ENCODE measurements around the gene FSTL4.

The FSTL4 gene

DNA sequence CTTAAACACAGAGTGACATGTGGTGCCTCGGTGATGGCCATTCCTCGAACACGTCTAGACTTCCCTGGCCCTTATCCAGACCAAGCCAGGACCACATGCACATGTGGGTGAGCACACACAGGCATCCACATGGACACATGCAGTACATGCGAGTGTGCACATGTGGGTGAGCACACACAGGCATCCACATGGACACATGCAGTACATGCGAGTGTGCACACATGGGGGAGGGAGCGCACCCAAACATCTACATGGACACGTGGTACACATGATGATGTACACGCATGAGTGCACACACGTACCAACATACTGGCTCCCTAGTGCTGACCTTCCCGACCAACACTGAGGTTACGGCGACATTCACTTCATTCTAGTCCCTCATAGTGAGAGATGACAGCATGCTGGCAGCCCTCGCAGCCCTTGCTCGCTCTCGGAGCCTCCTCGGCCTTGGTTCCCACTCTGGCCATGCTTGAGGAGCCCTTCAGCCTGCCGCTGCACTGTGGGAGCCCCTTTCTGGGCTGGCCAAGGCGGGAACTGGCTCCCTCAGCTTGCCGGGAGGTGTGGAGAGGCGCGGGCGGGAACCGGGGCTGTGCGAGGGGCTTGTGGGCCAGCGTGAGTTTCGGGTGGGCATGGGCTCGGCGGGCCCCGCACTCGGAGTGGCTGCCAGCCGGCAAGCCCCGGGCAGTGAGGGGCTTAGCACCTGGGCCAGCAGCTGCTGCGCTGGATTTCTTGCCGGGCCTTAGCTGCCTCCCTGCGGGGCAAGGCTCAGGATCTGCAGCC is 373.7 kb downstream of the FSTL4 start:
- H3K27me3 Mint-ChIP-seq (ENCODE audit: low read depth), result no peaks in the 10 kb centered on the region
- H3K4me3 Mint-ChIP-seq, result no peak overlapping the region
- H3K9me3 Mint-ChIP-seq, result no peaks in the 10 kb centered on the region
- no peaks in the 10 kb centered on the region for H3K36me3 Mint-ChIP-seq (ENCODE audit: low read depth)
- H3K27ac Mint-ChIP-seq, result no peak overlapping the region
- peaks cover 7% of the 10 kb centered on the region for H3K4me1 Mint-ChIP-seq (ENCODE audit: low read depth)

DNA sequence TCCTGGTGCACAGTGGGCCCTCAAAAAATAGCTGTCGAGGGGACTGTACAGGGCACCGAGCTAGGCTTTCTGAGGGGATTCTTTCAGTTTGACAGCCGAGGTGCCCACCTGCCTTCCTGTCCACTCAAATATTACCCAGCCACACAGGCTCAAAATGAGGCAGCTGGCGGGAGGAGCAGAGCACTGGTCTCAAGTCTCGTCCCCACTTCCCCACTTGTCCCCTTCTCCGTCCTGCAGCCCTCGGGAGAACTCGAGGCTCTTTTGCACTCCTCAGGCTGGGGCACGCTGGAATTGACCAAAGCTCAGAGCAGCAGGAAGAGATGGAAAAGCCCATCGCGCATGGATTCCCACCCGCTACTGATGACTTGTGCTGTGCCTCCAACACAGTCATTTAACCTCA is 375.4 kb downstream of the FSTL4 start:
- H3K36me3 Mint-ChIP-seq (ENCODE audit: low read depth), result no peaks in the 10 kb centered on the region
- no peaks in the 10 kb centered on the region for H3K27me3 Mint-ChIP-seq (ENCODE audit: low read depth)
- peaks cover 4% of the 10 kb centered on the region for H3K4me1 Mint-ChIP-seq (ENCODE audit: low read depth)
- H3K27ac Mint-ChIP-seq, result no peak overlapping the region
- no peak overlapping the region for H3K4me3 Mint-ChIP-seq
- H3K9me3 Mint-ChIP-seq, result no peaks in the 10 kb centered on the region

DNA sequence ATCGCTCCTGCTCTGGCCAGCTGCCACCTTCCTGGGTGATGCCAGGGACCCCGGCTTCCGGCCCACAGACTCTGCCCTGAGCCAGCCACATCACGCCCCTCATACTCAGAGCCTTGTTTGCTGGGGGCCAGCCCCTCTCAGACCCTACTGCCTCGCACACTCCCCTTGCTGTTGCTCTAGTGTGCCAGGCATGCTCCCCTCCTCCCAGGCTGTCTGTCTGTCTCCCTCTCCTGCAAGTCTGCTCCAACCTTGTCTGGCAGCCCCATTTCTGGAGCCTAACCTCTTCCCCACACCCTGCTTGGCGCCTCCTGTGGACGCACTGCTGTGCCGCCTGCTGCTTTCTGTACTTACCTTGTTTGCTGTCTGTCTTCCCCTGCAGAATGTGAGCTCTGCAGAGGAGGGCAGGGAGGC is 375.8 kb downstream of the FSTL4 start:
- Mint-ChIP-seq H3K4me3 (no peak overlapping the region), H3K4me1 (ENCODE audit: low read depth) (peaks cover 4% of the 10 kb centered on the region)

DNA sequence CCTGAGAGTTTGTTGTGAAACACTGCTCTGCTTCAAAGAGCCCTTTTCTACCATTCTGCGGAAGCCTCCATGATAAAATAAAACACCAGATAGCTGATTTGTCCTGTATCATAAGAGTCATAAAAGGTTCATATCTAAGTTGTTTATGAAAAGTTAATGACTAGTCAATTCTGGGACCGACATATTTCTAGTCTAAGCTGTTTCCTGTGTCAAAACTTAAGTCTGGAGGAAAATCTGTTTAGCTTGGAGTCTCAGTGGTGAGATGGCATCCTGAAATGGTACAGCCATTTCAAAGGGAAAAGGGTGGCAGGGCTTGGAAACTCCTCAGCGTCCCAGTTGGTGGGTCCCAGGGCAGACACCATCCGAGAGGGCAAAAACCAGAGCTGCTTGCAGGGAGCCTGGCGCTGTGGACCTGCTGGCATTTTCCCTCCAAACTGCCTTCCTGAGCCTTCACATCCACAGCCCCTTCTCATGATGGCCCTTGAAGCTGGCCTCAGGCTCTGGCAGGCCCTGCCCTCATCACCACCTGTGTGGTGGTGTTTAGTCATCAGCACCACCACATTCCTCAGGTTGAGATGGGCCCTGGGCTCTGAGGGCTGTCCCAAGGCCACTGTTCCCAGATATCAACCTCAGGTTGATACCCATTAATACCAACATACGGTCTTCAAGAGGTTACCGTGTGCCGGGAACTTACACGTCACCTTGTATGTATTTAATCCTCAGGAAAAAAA is 376.5 kb downstream of the FSTL4 start:
- no peak overlapping the region for H3K4me3 Mint-ChIP-seq
- no peak overlapping the region for H3K27ac Mint-ChIP-seq
- peaks cover 4% of the 10 kb centered on the region for H3K4me1 Mint-ChIP-seq (ENCODE audit: low read depth)
- H3K9me3 Mint-ChIP-seq, result no peaks in the 10 kb centered on the region
- H3K36me3 Mint-ChIP-seq (ENCODE audit: low read depth), result no peaks in the 10 kb centered on the region
- no peaks in the 10 kb centered on the region for H3K27me3 Mint-ChIP-seq (ENCODE audit: low read depth)

More for the DNA sequence above, 375.8 kb downstream of the FSTL4 start:
- no peaks in the 10 kb centered on the region for H3K9me3 Mint-ChIP-seq
- H3K27ac Mint-ChIP-seq, result no peak overlapping the region
- H3K36me3 Mint-ChIP-seq (ENCODE audit: low read depth), result no peaks in the 10 kb centered on the region
- H3K27me3 Mint-ChIP-seq (ENCODE audit: low read depth), result no peaks in the 10 kb centered on the region

- no peak overlapping the region for H3K27ac Mint-ChIP-seq
- H3K9me3 Mint-ChIP-seq, result no peaks in the 10 kb centered on the region
- H3K4me1 Mint-ChIP-seq (ENCODE audit: low read depth), result peaks cover 2% of the 10 kb centered on the region
- no peaks in the 10 kb centered on the region for H3K36me3 Mint-ChIP-seq (ENCODE audit: low read depth)
- no peak overlapping the region for H3K4me3 Mint-ChIP-seq
- H3K27me3 Mint-ChIP-seq (ENCODE audit: low read depth), result no peaks in the 10 kb centered on the region
These were observed 377.4 kb downstream of the FSTL4 start for GRCh38 chr5:133234911-133235310.

DNA sequence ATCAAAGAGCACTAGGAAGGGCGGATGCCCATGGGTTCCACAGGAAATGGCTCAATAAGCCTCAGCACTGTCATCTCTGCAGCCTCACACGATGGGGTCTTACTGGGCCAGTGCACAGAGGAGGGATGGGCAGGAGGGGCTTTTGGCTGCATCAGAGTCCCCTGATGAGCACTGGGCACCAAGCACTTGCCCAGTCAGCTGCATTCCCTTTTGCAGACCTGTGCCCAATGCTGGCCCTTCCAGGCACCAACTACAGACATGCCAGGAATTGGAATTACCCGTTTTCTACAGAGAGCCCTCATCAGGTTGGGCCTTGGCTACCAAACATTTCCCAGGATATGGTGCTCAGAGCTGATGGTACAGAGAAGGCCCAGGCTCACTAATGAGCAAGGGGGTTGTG is 378.1 kb downstream of the FSTL4 start:
- no peak overlapping the region for H3K27ac Mint-ChIP-seq
- H3K4me1 Mint-ChIP-seq (ENCODE audit: low read depth), result peaks cover 2% of the 10 kb centered on the region
- H3K4me3 Mint-ChIP-seq, result no peak overlapping the region
- H3K36me3 Mint-ChIP-seq (ENCODE audit: low read depth), result no peaks in the 10 kb centered on the region
- peaks cover 4% of the 10 kb centered on the region for H3K27me3 Mint-ChIP-seq (ENCODE audit: low read depth)
- H3K9me3 Mint-ChIP-seq, result no peaks in the 10 kb centered on the region

- Mint-ChIP-seq H3K36me3 (ENCODE audit: low read depth) (no peaks in the 10 kb centered on the region), H3K27ac (no peak overlapping the region), H3K27me3 (ENCODE audit: low read depth) (peaks cover 4% of the 10 kb centered on the region), H3K4me1 (ENCODE audit: low read depth) (peaks cover 2% of the 10 kb centered on the region), H3K9me3 (no peaks in the 10 kb centered on the region), H3K4me3 (no peak overlapping the region)
These were observed 378.7 kb downstream of the FSTL4 start for GRCh38 chr5:133233616-133234015.

- Mint-ChIP-seq H3K27ac (no peak overlapping the region), H3K4me3 (no peak overlapping the region), H3K9me3 (no peaks in the 10 kb centered on the region), H3K4me1 (ENCODE audit: low read depth) (peaks cover 2% of the 10 kb centered on the region), H3K36me3 (ENCODE audit: low read depth) (no peaks in the 10 kb centered on the region), H3K27me3 (ENCODE audit: low read depth) (peaks cover 4% of the 10 kb centered on the region)
These were observed 379.4 kb downstream of the FSTL4 start for GRCh38 chr5:133232911-133233310.

DNA sequence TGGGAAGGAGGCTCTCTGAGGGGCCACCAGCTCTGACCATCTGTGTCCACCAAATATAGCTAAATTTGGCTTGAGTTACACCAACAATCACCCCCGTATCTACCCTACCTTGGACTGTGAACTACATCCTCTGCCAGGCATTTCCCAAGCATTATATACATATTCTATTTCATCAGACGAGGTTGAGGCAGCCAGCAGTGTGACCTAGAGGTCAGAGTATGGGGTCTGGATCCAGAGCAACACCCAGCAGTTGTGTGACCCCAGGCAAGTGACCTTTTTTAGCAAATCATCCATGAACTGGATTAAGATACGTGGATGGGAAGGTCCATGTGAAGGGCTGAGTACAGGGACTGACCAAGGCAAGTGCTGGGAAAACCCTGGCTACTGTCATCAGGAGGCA is 379.9 kb downstream of the FSTL4 start:
- H3K27ac Mint-ChIP-seq, result no peak overlapping the region
- no peak overlapping the region for H3K4me3 Mint-ChIP-seq
- H3K36me3 Mint-ChIP-seq (ENCODE audit: low read depth), result no peaks in the 10 kb centered on the region
- no peaks in the 10 kb centered on the region for H3K9me3 Mint-ChIP-seq
- peaks cover 2% of the 10 kb centered on the region for H3K4me1 Mint-ChIP-seq (ENCODE audit: low read depth)
- H3K27me3 Mint-ChIP-seq (ENCODE audit: low read depth), result peaks cover 7% of the 10 kb centered on the region

DNA sequence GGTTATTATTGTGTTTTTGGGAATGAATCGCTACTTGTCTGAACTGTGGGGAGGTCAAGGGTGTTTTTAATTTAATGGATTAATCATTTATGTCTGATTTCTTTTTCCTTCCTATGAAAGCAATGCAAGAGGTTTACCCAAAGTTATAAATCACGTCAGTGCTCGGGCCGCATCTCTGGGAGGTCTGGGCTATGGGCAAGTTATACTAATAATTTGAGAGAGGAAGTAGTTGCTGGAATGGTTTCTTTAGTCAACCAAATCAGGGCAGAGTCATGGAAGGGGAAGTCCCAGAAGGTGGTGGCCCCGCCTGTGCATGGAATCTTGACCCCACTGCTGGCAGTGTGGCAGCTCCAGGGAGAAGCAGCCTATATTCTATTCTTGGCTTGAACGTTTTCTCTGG is 380.3 kb downstream of the FSTL4 start:
- peaks cover 2% of the 10 kb centered on the region for H3K4me1 Mint-ChIP-seq (ENCODE audit: low read depth)
- no peak overlapping the region for H3K4me3 Mint-ChIP-seq
- H3K27me3 Mint-ChIP-seq (ENCODE audit: low read depth), result peaks cover 10% of the 10 kb centered on the region
- no peaks in the 10 kb centered on the region for H3K9me3 Mint-ChIP-seq
- H3K27ac Mint-ChIP-seq, result no peak overlapping the region
- H3K36me3 Mint-ChIP-seq (ENCODE audit: low read depth), result no peaks in the 10 kb centered on the region

DNA sequence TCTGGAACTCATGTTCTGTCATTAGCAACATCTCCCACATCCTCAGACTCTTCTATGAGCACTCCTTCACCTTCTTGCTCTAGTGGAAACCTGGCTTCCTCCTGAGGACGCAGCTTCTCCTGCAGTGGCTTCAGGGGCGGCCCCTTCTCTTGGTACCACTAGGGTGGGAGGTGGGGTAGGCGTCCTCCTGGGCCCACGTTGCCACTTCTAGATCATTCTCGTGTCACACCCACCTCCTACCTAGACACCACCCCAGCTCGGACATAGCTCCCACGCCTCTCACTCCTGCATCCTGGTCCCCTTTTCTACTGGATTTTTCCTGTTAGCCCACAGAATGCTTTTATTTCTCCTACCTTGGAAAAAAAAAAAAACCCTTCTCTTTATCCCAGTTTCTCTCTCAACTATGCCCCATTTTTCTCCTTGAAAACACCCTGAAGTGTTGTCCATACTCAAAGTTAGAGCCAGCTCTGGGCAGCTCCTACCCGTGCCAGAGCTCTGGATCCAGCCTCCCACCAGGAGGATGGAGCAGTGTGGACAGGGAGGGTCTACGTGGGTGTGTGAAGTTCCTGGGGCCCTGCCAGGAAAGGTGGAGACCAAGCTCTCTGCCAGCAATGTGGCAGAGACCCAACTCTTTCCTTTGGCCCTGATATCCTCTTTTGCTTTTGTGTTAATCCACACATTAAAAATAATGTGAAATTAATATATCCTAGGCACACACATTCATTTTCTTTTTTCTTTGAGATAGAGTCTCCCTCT is 381.3 kb downstream of the FSTL4 start:
- peaks cover 2% of the 10 kb centered on the region for H3K4me1 Mint-ChIP-seq (ENCODE audit: low read depth)
- H3K27ac Mint-ChIP-seq, result no peak overlapping the region
- H3K27me3 Mint-ChIP-seq (ENCODE audit: low read depth), result peaks cover 10% of the 10 kb centered on the region
- no peaks in the 10 kb centered on the region for H3K9me3 Mint-ChIP-seq
- H3K4me3 Mint-ChIP-seq, result no peak overlapping the region
- no peaks in the 10 kb centered on the region for H3K36me3 Mint-ChIP-seq (ENCODE audit: low read depth)

DNA sequence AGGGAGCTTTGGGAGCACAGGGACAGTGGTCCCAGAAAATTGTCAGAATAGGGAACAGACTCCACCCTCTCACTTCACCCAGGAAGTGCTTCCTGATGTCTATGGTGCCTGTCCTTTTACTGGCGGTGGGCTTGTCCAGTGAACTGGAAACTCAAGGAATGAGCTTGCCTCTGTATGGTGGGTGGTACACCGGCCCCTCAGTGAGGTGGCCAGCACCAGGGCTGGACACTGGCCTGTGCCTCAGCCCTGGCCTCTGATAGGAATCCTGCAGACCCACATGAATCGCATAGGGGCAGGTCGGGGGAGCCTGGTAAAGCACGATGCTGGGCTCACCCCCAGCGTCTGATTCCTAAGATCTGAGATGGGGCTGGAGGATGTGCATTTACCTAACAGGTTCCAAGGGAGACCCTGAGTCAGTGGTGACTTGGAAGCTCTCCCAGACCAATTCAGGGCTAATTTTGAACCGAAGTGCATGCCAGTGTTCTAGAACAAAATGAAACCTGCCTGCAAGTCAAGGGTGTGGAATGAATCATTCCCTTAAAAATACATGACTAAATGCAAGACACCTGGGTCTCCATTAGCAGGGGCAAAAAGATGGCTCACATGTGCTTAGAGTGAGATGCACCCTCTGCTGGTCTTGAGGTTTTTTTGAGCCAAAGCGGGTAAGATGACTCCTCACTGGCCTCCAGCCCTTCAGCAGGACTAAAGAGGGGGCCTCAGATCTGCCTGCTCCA is 382.2 kb downstream of the FSTL4 start:
- Mint-ChIP-seq H3K27me3 (ENCODE audit: low read depth) (peaks cover 10% of the 10 kb centered on the region), H3K9me3 (no peaks in the 10 kb centered on the region), H3K4me1 (ENCODE audit: low read depth) (peaks cover 2% of the 10 kb centered on the region), H3K36me3 (ENCODE audit: low read depth) (no peaks in the 10 kb centered on the region), H3K27ac (no peak overlapping the region), H3K4me3 (no peak overlapping the region)

DNA sequence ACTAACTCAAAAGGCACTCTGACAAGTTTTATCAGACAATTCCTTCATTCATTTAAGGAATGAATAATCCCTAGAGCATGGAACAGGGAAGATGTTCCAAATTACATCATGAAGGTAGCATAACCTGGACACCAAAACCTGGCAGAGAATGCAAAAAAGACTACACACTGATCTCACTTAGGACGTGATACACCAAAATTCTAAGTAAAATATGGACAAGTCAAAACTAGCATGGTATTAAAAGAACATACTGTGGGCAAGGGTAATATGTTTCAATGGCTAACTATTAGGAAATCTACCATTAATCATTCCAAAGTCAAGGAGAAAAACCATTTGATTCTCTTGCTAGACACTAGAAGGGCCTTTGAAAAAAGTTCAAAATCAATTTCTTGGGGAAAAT is 384.0 kb downstream of the FSTL4 start:
- Mint-ChIP-seq H3K27ac (no peak overlapping the region), H3K9me3 (no peaks in the 10 kb centered on the region), H3K4me3 (no peak overlapping the region), H3K36me3 (ENCODE audit: low read depth) (no peaks in the 10 kb centered on the region), H3K4me1 (ENCODE audit: low read depth) (no peaks in the 10 kb centered on the region), H3K27me3 (ENCODE audit: low read depth) (peaks cover 11% of the 10 kb centered on the region)

DNA sequence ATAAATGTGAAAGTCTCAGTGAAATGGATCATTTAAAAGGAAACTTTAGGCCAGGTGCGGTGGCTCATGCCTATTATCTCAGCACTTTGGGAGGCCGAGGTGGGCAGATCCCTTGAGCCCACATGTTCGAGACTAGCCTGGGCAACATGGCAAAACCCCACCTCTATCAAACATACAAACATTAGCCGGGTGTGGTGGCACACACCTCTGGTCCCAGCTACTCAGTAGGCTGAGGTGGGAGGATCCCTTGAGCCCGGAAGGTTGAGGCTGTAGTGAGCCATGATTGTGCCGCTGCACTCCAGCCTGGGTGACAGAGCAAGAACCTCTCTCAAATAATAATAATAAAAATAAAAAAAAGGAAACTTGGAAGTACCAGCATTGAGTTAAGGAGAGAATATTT is 384.4 kb downstream of the FSTL4 start:
- Mint-ChIP-seq H3K4me1 (ENCODE audit: low read depth) (no peaks in the 10 kb centered on the region), H3K4me3 (no peak overlapping the region), H3K27ac (no peak overlapping the region), H3K36me3 (ENCODE audit: low read depth) (no peaks in the 10 kb centered on the region), H3K9me3 (no peaks in the 10 kb centered on the region), H3K27me3 (ENCODE audit: low read depth) (peaks cover 14% of the 10 kb centered on the region)

Measured in T-helper 1 cell treated with Interleukin-12 subunit alpha and Interleukin-12 subunit beta and Interleukin-4 antibody, amounts not matched to agents 30 μg/mL and 1 μg/mL, for 36 hours (primary cell).